Fibroblast of peridontal ligament (primary cell): ENCODE data around the gene TRIM39.

Experiments used
- DNase-seq: peaks from one replicate; pipeline ENCODE4 v3.0.0-alpha.2; 2010; ENCODE audit errors: extremely low read depth

TRIM39 gene

GRCh38 chr6:30327232-30327746 lies 562 bp downstream of the TRIM39 start:
- DNase-seq, result no peak

GRCh38 chr6:30328397-30328796 lies 1.7 kb downstream of the TRIM39 start:
- DNase-seq, result no peak

DNA sequence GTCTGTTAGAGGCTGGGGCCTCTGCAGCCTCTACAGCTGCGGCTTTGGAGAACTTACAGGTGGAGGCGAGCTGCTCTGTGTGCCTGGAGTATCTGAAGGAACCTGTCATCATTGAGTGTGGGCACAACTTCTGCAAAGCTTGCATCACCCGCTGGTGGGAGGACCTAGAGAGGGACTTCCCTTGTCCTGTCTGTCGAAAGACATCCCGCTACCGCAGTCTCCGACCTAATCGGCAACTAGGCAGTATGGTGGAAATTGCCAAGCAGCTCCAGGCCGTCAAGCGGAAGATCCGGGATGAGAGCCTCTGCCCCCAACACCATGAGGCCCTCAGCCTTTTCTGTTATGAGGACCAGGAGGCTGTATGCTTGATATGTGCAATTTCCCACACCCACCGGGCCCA lies 2.6 kb downstream of the TRIM39 start:
- no peak for DNase-seq

GRCh38 chr6:30331981-30332380 lies 5.3 kb downstream of the TRIM39 start:
- no peak for DNase-seq

DNA sequence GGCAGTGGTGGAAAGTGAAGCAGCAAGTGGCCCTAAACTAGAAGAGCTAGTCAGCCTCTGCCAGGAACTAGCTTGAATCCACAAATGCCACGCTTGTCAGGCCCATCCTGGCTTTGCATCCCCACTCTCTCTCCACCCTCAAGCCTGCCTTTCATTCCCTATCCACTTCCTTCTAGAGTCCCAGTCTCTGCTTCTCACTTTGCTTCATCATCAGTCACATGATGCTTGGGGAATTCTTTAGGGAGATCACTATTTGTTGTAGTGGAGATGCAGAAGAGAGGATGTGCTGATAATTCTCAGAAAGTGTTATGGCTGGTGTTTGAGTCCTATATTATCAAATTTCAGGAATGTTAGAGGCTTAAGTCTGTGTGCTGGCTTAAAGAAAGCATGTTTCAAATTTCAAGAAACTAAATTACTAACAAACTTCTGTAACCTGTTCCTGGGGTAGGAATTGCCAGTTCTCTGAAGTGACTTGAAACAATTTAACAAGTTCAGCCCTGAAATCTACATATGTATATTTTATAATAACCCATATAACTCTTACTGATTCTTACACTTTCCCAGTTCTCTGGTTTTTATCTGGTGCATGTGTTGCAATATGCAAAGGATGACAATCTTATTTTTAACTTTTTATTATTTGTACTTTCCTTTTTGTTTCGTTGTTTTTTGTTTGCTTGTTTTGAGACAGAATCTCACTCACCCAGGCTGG lies 7.5 kb downstream of the TRIM39 start:
- no peak for DNase-seq

GRCh38 chr6:30340589-30341054 lies 13.9 kb downstream of the TRIM39 start:
- no peak for DNase-seq

GRCh38 chr6:30341218-30341617 lies 14.5 kb downstream of the TRIM39 start:
- no peak for DNase-seq

- no peak for DNase-seq
Observed at GRCh38 chr6:30341728-30342127, 15.0 kb downstream of the TRIM39 start.

- DNase-seq, result no peak
Observed at GRCh38 chr6:30344191-30344867, 17.6 kb downstream of the TRIM39 start.

GRCh38 chr6:30344868-30345671 lies 18.3 kb downstream of the TRIM39 start, which contains the start of gene RPP21:
RPP21 (plus strand) TSS chr6:30345156; CDS start chr6:30345172, 16 bp downstream.
- peak; percentile 60 for DNase-seq

DNA sequence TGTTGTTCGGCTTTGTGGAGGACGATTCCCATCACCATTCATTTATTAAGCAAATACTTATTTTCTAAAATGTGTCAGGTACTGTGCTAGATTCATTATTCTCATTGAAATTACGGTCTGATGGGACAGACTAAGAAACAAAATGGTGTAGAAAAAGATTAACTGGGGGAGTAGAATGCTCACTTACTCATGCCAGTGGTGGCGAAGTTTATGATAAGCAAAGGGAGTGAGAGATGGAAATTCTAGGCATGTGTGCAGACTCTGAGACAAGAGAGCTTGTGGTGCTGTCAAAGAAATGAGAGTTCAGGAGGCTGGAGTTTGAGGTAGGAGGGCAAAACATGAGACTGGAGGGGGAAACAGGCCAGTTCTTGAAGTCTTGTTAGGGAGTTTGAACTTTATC lies 19.1 kb downstream of the TRIM39 start:
- no peak for DNase-seq

- DNase-seq, result no peak
Observed at GRCh38 chr6:30348957-30349356, 22.2 kb downstream of the TRIM39 start.

DNA sequence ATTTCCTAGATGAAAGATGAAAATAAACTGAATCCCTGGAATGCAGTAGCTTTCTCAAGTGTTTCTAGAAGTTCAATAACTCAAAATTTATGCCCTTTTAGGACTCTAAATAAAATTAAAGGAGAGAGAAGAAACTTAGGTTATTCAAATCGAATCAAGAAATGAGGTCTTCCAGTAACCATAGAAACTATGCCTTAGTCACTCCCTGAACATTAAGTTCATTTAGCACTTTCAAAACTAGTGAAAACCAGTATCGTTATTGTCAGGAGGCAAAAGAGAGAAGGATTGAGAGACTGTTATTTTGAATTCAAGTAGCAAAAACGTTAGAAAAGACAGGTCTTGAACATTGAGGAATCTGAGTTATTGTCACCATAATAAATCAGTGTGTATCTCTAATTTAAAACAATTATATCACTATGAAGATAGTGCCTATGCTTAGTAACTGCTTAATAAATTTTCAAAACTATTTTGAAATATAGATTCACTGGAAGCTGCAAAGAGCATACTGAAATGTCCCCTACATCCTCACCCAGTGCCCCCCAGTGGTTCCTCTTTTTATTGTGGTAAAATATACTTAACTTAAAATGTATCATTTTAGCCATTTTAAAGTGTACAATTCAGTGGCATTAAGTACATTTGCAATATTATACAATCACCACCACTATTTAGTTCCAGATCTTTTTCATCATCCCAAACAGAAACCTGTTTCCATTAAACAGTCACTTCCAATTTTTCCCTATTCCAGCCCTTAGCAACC lies 22.9 kb downstream of the TRIM39 start:
- no peak for DNase-seq

GRCh38 chr6:30350524-30350923 lies 23.8 kb downstream of the TRIM39 start:
- DNase-seq, result peak; percentile 34

DNA sequence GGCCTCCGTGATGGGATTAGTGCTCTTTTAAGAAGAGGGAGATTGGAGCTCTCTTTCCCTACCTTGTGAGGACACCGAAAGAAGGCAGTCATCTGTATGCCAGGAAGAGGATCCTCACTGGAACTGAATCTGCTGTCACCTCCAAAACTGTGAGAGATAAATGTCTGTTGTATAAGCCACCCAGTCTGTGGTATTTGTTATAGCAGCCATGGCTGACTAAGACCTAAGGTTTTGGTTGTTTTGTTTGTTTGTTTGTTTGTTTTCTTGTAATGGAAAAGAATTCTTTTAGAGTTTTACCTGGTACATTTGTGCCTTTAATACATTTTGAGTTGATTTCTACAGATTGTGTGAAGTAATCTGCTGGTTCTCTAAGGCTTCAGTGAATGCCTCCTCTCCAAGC lies 25.8 kb downstream of the TRIM39 start:
- no peak for DNase-seq

DNA sequence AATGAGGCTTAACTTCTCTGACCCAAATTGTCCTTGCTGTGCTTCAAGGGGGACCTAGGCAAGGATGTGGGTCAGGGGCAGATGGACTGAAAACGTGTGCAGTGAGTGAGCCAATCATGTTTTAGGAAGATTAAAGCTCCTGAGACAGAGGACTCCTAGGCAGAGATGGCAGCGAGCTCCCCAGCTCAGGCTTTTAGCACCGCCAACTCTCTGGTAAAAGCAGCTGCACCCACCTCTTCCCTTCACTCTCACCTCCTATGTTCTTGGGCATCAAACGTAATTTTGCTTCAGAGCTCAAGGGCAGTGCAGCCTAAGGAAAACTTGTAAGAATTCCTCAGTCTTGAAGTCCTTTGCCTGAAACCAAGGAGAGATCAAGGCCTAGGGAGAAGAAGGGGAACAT lies 28.6 kb downstream of the TRIM39 start:
- DNase-seq, result no peak

DNA sequence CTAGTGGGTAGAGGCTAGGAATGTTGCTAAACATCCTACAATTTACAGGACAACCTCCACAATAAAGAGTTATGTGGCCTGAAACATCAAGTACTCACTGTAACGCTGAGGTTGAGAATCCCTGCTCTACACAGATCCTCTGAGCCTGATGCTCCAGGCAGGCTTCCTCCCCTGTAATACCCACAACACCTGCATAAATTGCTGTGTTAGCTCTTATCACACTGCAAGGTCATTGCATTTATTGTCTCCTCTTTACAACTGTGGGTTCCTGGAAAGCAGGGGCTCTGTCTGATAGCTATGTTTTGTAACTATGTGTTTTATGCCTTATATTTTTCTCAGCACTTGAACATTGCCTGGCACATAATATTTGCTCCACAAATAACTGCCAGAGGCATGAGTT lies 29.8 kb downstream of the TRIM39 start:
- DNase-seq, result no peak

- peak; percentile 84 for DNase-seq
Observed at GRCh38 chr6:30357678-30358540, 31.2 kb downstream of the TRIM39 start.

DNA sequence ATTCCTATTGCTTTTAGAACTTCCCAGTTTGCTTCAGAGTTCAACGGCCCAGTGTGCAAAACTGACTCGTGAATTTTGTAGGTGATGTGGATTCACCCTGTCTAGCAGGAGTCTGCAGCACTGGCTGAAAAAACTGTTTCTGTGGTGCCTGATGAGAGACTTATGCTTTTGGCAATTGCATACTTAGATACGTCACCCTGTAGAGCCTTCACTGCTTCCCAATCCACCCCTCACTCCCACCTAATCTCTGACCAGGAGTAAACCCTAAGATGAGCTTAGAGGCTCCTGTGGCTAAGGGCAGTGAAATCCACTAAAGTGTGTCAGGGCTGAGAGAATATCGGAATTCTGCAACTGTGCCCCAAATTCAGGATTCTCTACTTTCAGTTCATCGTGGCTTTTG lies 32.5 kb downstream of the TRIM39 start:
- DNase-seq, result no peak

- DNase-seq, result no peak
Observed at GRCh38 chr6:30360139-30360538, 33.4 kb downstream of the TRIM39 start.

GRCh38 chr6:30361661-30362060 lies 34.9 kb downstream of the TRIM39 start:
- no peak for DNase-seq
